Limb (tissue), 2 donors: Measurements from ENCODE around the gene CRAMP1.

Experiments
- DNase-seq, 2 donors: peaks; one replicate each; pipeline ENCODE4 v3.0.0-alpha.2; 2016; ENCODE audit errors: extremely low spot score in 2 of 2

Gene CRAMP1

DNA sequence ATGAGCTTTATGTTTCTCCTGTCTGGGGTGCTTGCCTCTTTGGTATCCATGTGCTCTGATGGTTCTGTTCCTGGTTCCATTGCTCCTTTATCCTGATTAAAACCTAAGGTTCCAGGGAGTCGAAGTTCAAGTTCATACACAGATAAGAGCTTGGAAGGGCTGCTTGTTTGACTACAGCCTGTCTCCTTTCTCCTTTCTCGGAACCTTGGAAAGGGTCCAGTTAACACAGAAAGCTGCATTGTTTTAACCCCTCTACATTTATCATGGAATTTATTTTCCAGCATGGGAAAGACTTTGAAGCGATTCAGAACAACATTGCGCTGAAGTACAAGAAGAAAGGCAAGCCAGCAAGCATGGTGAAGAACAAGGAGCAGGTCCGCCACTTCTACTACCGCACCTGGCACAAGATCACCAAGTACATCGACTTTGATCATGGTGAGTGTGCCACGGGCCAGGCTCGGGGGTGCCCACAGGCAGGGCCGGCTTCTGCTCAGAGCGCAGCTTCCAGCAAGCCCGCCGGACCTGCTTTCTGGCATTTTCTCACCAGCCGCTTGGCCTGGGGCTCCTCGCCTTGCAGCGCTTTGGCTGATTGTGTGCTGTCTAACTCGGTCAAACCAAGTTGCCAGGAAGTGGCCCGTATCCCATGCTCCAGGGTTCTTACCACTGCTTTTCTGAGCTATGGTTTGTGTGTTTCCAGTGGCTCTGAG is 19.9 kb downstream of the CRAMP1 start:
- no peak for DNase-seq

- DNase-seq = no peak
These were observed 20.4 kb downstream of the CRAMP1 start for GRCh38 chr16:1632638-1632970.

DNA sequence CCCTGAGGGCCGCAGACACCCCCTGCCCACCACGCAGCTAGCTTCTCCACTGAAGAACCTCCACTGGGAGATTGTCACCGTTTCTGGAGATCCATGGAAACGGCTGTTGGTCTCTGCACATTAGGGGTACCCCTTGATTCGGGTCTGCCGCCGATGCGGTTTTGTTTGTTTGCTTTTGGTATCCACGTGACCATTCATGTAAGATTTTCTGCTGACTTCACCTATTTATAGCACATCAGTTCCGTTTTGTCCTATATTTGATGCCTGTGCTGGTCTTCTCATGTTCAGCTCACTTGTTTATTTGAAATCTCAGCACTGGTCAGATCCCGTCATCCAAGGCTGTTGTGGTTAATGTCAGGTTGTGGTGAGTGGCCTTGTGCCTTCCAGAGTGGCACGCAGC is 21.1 kb downstream of the CRAMP1 start:
- no peak for DNase-seq

DNA sequence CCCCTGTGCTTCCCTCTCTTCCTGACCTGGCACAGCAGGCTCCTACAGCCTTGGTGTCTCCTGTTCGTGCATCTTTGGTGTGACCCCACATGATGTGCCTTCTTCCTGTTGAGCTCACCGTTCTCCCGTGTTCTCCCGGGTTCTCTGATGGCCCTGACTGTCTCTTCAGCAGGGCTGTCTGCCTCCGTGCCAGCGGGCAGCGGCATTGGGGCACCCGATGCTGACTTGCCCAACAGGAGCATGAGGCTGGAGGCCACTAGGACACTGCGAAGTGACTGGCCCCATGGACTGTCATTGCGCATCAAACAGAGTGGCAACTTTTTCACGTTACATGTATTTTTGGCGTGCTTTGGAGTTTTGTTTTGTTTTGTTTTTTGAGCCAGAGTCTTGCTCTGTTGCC is 22.4 kb downstream of the CRAMP1 start:
- DNase-seq = no peak

DNA sequence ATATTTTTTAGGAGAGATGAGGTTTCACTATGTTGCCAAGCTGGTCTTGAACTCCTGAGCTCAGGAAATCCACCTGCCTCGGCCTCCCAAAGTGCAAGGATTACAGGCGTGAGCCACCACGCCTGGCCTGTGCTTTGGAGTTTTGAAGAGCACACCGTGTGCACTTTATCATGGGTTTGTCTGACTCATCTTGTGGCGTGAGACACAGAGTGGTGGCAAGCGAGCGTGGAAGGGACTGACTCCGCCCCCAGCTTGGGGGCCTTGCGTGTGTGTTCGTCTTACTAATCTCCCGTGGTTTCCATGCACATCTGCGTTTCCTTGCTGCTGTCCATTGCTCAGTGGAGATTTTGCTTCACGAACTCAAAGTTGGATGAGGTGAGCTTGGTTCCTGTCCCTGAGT is 22.9 kb downstream of the CRAMP1 start:
- no peak for DNase-seq

- DNase-seq = no peak
These were observed 25.4 kb downstream of the CRAMP1 start for GRCh38 chr16:1637526-1637925.

- no peak for DNase-seq
These were observed 26.6 kb downstream of the CRAMP1 start for GRCh38 chr16:1638757-1639156.

DNA sequence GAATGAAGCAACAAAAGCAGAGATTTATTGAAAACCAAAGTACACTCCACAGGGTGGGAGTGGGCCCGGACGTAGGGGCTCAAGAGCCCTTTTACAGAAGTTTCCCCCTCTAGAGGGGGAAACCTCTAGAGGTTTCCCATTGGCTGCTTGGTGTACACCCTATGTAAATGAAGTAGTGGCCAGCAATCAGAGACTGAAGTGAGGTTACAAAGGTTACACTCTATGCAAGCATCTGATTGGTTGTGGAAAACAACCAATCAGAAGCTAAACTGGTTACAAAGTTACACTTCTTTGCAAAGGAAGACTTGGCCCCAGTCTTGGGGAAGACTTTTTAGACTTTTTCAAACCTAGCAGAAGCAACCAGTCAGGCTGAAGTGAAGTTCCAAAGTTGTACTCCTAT is 27.1 kb downstream of the CRAMP1 start:
- no peak for DNase-seq

DNA sequence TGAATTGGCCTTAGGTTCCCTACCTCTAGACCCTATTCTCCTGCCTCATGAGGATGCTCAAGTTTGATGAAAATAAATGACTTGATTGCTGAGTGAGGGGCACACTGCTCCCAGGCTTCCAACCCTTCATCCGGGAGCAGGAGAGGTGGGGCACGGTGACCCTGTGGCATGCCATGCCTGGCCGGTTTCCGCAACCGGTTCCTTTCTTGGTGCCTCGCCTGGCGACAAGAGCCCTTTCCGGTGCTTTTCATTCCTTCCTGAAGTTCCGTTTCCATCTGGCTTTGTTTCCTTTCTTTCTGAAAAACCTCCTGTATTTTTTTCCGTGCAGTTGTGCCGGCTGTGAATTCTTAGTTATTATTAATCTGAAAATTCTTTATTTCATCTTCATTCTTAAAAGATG is 27.7 kb downstream of the CRAMP1 start:
- DNase-seq = no peak

- no peak for DNase-seq
These were observed 28.2 kb downstream of the CRAMP1 start for GRCh38 chr16:1640261-1640941.

GRCh38 chr16:1641261-1641660 is 29.1 kb downstream of the CRAMP1 start:
- DNase-seq = no peak

DNA sequence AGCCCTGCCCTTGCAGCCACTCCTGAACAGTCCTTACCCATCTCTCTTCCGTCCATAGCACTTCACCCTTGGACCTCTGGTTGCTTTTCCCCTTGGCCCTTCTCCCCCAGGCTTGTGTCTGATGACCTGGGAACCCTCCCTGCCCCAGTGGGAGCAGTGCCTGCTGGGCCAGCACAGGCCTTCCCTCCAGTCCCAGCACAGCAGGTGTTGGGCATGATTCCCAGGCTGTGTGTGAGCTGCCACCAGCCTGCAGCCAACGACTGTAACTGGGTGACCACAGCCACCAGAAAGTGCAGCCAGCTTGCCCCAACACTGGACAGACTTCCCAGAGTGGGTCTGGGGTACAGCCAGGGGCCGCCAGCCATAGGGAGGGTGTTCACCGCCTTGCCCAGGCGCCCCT is 30.0 kb downstream of the CRAMP1 start:
- DNase-seq = no peak

- DNase-seq = no peak
These were observed 30.6 kb downstream of the CRAMP1 start for GRCh38 chr16:1642753-1643152.

- DNase-seq = no peak
These were observed 31.4 kb downstream of the CRAMP1 start for GRCh38 chr16:1643521-1643920.

- no peak for DNase-seq
These were observed 33.9 kb downstream of the CRAMP1 start for GRCh38 chr16:1645914-1646525.

DNA sequence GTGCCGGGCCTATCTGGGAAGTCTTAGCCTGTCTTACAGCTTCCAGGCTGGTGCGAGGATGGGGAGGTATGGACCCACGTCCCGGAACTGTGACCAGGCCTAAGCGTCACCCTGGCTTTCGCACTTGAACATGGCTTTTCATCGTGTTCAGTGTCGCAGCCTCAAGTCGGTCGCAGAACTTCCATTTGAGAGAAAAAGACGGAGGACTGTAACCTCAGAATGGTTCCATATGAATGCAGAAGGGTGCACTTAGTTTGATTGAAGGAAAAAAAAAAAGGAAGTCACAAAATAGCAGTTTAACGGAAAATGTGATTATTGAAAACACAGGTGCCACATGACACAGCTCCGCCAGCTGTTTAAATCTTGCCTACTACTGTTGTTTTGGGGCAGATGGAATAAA is 35.7 kb downstream of the CRAMP1 start:
- no peak for DNase-seq

- no peak for DNase-seq
These were observed 38.0 kb downstream of the CRAMP1 start for GRCh38 chr16:1650131-1650530.

- peak in 1 of 2 donors; percentile 60 for DNase-seq
These were observed 39.2 kb downstream of the CRAMP1 start for GRCh38 chr16:1651094-1651973.

DNA sequence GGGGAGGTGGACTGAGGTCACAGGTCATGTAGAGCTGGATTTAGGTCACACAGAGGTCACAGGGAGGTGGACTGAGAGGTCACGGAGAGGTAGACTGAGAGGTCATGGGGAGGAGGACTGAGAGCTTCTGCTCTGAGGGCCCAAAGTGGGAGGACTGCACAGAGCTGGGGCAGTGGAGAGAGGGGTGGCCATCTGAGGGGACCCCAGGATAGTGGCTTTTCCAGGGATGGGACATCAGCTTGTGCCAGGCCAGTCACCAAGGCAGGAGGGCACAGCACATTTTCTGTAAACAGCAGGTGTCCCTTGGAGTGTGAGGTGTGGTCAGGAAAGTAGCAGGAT is 39.8 kb downstream of the CRAMP1 start:
- DNase-seq = no peak

DNA sequence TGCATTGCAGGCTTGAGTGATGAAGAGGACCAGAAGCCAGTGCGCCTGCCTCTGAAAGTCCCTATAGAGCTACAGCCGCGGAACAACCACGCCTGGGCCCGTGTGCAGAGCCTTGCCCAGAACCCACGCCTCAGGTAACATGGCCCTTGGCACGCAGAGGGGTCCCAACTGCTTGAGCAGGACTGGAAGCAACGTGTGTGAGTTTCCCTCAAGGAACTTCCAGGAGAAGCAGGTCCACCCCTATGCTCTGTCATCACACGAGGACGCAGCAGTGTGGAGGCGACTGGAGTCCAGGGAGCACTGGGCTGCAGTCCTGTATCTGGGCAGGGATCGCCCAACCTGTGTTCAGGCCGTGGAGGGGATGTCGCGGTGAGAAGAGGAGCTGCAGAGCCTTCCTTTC is 40.9 kb downstream of the CRAMP1 start:
- DNase-seq = no peak

DNA sequence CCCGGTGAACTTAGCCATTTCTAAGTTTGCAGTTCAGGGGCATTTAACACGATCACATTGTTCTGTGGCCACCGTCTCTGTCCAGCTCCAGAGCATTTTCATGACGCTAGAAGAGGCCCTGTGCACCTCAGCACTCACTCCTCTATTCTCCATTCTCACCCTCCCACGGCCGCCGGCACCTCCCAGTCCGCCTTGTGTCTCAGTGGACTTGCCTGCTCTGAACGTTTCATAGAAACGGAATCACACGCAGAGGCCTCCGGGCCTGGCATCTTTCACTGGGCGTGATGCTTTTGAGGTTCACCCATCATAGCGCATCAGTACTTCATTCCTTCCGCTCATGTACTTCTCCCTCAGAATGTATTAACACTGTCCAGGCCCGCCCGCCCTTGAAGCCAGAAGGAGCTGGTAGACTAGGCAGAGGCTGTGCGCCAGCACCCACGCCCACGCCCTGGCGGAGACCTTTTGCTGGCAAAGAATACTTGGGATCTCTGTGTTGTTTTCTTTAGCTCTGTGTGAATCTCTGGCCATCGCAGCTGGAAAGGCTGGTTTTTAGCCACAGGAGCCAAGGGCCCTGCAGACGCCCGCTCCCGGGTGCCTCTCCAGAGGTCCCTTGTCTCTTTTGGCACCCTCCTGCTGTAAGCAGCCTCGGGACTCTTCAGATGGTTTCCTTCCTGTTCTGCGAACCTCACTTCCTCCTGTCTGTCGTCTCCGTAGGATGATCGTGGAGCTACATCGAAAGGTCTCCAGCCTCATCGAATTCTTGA is 42.5 kb downstream of the CRAMP1 start:
- DNase-seq = no peak
